ENCODE measurements around the gene GPX6.

- no peak for TF ChIP-seq FOXK2 (IDR thresholded peaks at IDR 0.05)
- TF ChIP-seq BHLHE40 (IDR thresholded peaks at IDR 0.05; ENCODE audit: borderline replicate concordance), result no peak
- TF ChIP-seq SP1 (IDR thresholded peaks at IDR 0.05), result no peak
- TF ChIP-seq SUZ12 (IDR thresholded peaks at IDR 0.05), result no peak
- no peak; the same call in 1 of the 2 replicates for TF ChIP-seq TARDBP (IDR thresholded peaks at IDR 0.05)
- TF ChIP-seq ELF4 (IDR thresholded peaks at IDR 0.05), result no peak
- TF ChIP-seq FOXM1 (IDR thresholded peaks at IDR 0.05; ENCODE audit: borderline replicate concordance), result no peak
- TF ChIP-seq LEF1 (IDR thresholded peaks at IDR 0.05; ENCODE audit: borderline replicate concordance), result no peak
- TF ChIP-seq ARNT (IDR thresholded peaks at IDR 0.05), result no peak
- TF ChIP-seq PKNOX1 (IDR thresholded peaks at IDR 0.05), result no peak
These were observed 53.2 kb downstream of the GPX6 start for GRCh38 chr6:28462401-28462800.

Measured in HEK293T (cell line).